Left ventricle myocardium inferior (tissue), 1 donor: ENCODE results near the gene C1orf53. TPM values are rescaled to one million over a fixed set of nuclear protein-coding genes. Genes with fewer than 3 reads are reported as not detected.

Experiments used
- DNase-seq: peaks from one replicate; pipeline ENCODE4 v3.0.0-alpha.2; 2020
- H3K27ac ChIP-seq: fragments of 200-600 bp; replicated peaks from 2 replicates; pipeline ENCODE4 v1.8.0; 2021
- H3K27me3 ChIP-seq: fragments of 200-600 bp; 2 replicates; pipeline ENCODE4 v1.8.0; 2021; ENCODE audit warnings: low read depth
- H3K36me3 ChIP-seq: fragments of 200-600 bp; 2 replicates; pipeline ENCODE4 v1.8.0; 2021
- H3K4me1 ChIP-seq: fragments of 200-600 bp; 2 replicates; pipeline ENCODE4 v1.8.0; 2021
- H3K4me3 ChIP-seq: fragments of 200-600 bp; 2 replicates; pipeline ENCODE4 v1.8.0; 2021; ENCODE audit warnings: mild to moderate bottlenecking, moderate library complexity
- H3K9me3 ChIP-seq: fragments of 200-600 bp; replicated peaks from 2 replicates; pipeline ENCODE4 v1.8.0; 2021
- CTCF ChIP-seq: fragments of 200-600 bp; IDR thresholded peaks from 2 replicates; pipeline ENCODE4 v1.8.0; 2021; ENCODE audit warnings: antibody characterized with exemption, mild to moderate bottlenecking, borderline replicate concordance
- intact Hi-C: fragments of 100-400 bp; cut with micrococcal nuclease; formaldehyde crosslinking; loops from one replicate; pipeline ENCODE4 v1.11.0; 2022
- total RNA-seq: library from RNA; stranded (reverse); fragmentation: NEBNext Ultra II Directional; extraction: Animal tissue kit (Norgen Biotek cat#: 25700); gene quantifications from one replicate; pipeline ENCODE4 v1.2.1, GENCODE V29; 2021
- donor health status: DM: no; HTN: yes; CAD: no; lungs with severe emphysema.

The C1orf53 gene
- total RNA-seq, 1 donor from 2014 or later = 7.8 TPM

- intact Hi-C loops = no loop called here
- H3K27ac ChIP-seq = no peak overlapping the region
- no peak for TF ChIP-seq CTCF
- no peaks in the 10 kb centered on the region for H3K36me3 ChIP-seq
- no peak for DNase-seq
- H3K4me3 ChIP-seq = no peak overlapping the region
- H3K9me3 ChIP-seq = no peaks in the 10 kb centered on the region
- no peaks in the 10 kb centered on the region for H3K4me1 ChIP-seq
- peaks cover 34% of the 10 kb centered on the region for H3K27me3 ChIP-seq
These were observed 18.3 kb upstream of the C1orf53 start for GRCh38 chr1:197884173-197884572.

- H3K4me3 ChIP-seq = no peak overlapping the region
- H3K27ac ChIP-seq = no peak overlapping the region
- intact Hi-C loops = no loop called here
- no peaks in the 10 kb centered on the region for H3K36me3 ChIP-seq
- DNase-seq = no peak
- TF ChIP-seq CTCF = no peak
- no peaks in the 10 kb centered on the region for H3K9me3 ChIP-seq
- H3K4me1 ChIP-seq = no peaks in the 10 kb centered on the region
- H3K27me3 ChIP-seq = peaks cover 63% of the 10 kb centered on the region
These were observed 11.5 kb upstream of the C1orf53 start for GRCh38 chr1:197890936-197891335.

- no peak overlapping the region for H3K4me3 ChIP-seq
These were observed 9.7 kb upstream of the C1orf53 start for GRCh38 chr1:197892684-197893083.

GRCh38 chr1:197896301-197896700 is 6.1 kb upstream of the C1orf53 start:
- Histone ChIP-seq H3K27me3 (peaks cover 42% of the 10 kb centered on the region), H3K27ac (no peak overlapping the region), H3K9me3 (no peaks in the 10 kb centered on the region), H3K4me1 (no peaks in the 10 kb centered on the region), H3K36me3 (no peaks in the 10 kb centered on the region), H3K4me3 (no peak overlapping the region)
- no peak for DNase-seq
- intact Hi-C loops = no loop called here
- TF ChIP-seq CTCF = no peak

More at GRCh38 chr1:197892684-197893083, 9.7 kb upstream of the C1orf53 start:
- no peaks in the 10 kb centered on the region for H3K4me1 ChIP-seq
- no peaks in the 10 kb centered on the region for H3K36me3 ChIP-seq
- TF ChIP-seq CTCF = no peak
- intact Hi-C loops = no loop called here
- H3K27me3 ChIP-seq = peaks cover 63% of the 10 kb centered on the region
- H3K9me3 ChIP-seq = no peaks in the 10 kb centered on the region
- DNase-seq = no peak
- no peak overlapping the region for H3K27ac ChIP-seq

- peaks cover 19% of the 10 kb centered on the region for H3K27me3 ChIP-seq
- H3K4me1 ChIP-seq = peaks cover 15% of the 10 kb centered on the region
- no peak overlapping the region for H3K27ac ChIP-seq
- intact Hi-C loops = no loop called here
- no peak overlapping the region for H3K4me3 ChIP-seq
- no peak for TF ChIP-seq CTCF
- no peak for DNase-seq
- no peaks in the 10 kb centered on the region for H3K9me3 ChIP-seq
- no peaks in the 10 kb centered on the region for H3K36me3 ChIP-seq
These were observed 3.4 kb upstream of the C1orf53 start for GRCh38 chr1:197899037-197899436.

GRCh38 chr1:197902131-197902453 is 338 bp upstream of the C1orf53 start:
- H3K4me3 ChIP-seq = peak overlapping the region; percentile 75
- no peak for TF ChIP-seq CTCF
- intact Hi-C loops = no loop called here
- no peaks in the 10 kb centered on the region for H3K36me3 ChIP-seq
- no peak for DNase-seq
- peak overlapping the region; percentile 89 for H3K27ac ChIP-seq
- H3K9me3 ChIP-seq = no peaks in the 10 kb centered on the region
- H3K4me1 ChIP-seq = peaks cover 15% of the 10 kb centered on the region
- peaks cover 37% of the 10 kb centered on the region for H3K27me3 ChIP-seq
